Ishikawa (cell line): ENCODE results near the gene PGAP3.
A peak's percentile ranks its signal among the peaks of the same experiment; 100 is the strongest.

Source experiments
- CEBPB ChIP-seq: IDR thresholded peaks from 2 replicates; pipeline ENCODE4 v1.6.1; 2012
- CREB1 ChIP-seq: IDR thresholded peaks from 2 replicates; pipeline ENCODE4 v1.6.1; 2012; ENCODE audit warnings: low read depth
- EGR1 ChIP-seq: IDR thresholded peaks from 2 replicates; pipeline ENCODE4 v1.6.1; 2012
- EP300 ChIP-seq: IDR thresholded peaks from 2 replicates; pipeline ENCODE4 v1.6.1; 2012; ENCODE audit warnings: borderline replicate concordance
- FOXM1 ChIP-seq: IDR thresholded peaks from 2 replicates; pipeline ENCODE4 v1.6.1; 2012; ENCODE audit warnings: low read depth, borderline replicate concordance
- MAX ChIP-seq: IDR thresholded peaks from 2 replicates; pipeline ENCODE4 v1.6.1; 2012
- NFIC ChIP-seq: IDR thresholded peaks from 2 replicates; pipeline ENCODE4 v1.6.1; 2012
- RAD21 ChIP-seq: IDR thresholded peaks from 2 replicates; pipeline ENCODE4 v1.6.1; 2012; ENCODE audit warnings: low read depth
- REST ChIP-seq: IDR thresholded peaks from 2 replicates; pipeline ENCODE4 v1.6.1; 2012; ENCODE audit warnings: low read depth, mild to moderate bottlenecking
- TAF1 ChIP-seq: IDR thresholded peaks from 2 replicates; pipeline ENCODE4 v1.6.1; 2012; ENCODE audit warnings: low read depth, mild to moderate bottlenecking
- TCF12 ChIP-seq: IDR thresholded peaks from 2 replicates; pipeline ENCODE4 v1.6.1; 2012; ENCODE audit warnings: low read depth
- TEAD4 ChIP-seq: IDR thresholded peaks from 2 replicates; pipeline ENCODE4 v1.6.1; 2012
- USF1 ChIP-seq: IDR thresholded peaks from 2 replicates; pipeline ENCODE4 v1.6.1; 2012
- YY1 ChIP-seq: IDR thresholded peaks from 2 replicates; pipeline ENCODE4 v1.6.1; 2012; ENCODE audit warnings: low read depth
- ZBTB7A ChIP-seq: IDR thresholded peaks from 2 replicates; pipeline ENCODE4 v1.6.1; 2012; ENCODE audit warnings: low read depth

PGAP3 gene

GRCh38 chr17:39677072-39677471, 10.8 kb downstream of the PGAP3 start:
- TF ChIP-seq EP300: no peak

GRCh38 chr17:39676198-39676819, 11.5 kb downstream of the PGAP3 start:
- TF ChIP-seq CREB1 (no peak), EGR1 (no peak), NFIC (peak; percentile 86), MAX (peak; percentile 55)

GRCh38 chr17:39675390-39676082, 12.3 kb downstream of the PGAP3 start:
- no peak for TF ChIP-seq CREB1

- TF ChIP-seq EGR1 (peak; percentile 61), YY1 (0 out of 2 replicates have a peak, but pooled peaks have one; percentile 4), REST (no peak), CEBPB (peak; percentile 7; the same call in 1 of the 2 replicates), USF1 (no peak), RAD21 (no peak), TAF1 (no peak), FOXM1 (no peak), CREB1 (no peak), TEAD4 (0 out of 2 replicates have a peak, but pooled peaks have one; percentile 30), MAX (peak; percentile 68; the same call in 1 of the 2 replicates), ZBTB7A (peak; percentile 94), TCF12 (peak; percentile 82), EP300 (peak; percentile 75), NFIC (peak; percentile 73)
These were observed 13.0 kb downstream of the PGAP3 start for GRCh38 chr17:39674702-39675389.

GRCh38 chr17:39674179-39674578, 13.7 kb downstream of the PGAP3 start:
- no peak for TF ChIP-seq CREB1
- no peak for TF ChIP-seq TEAD4
- no peak for TF ChIP-seq ZBTB7A
- no peak for TF ChIP-seq TAF1
- TF ChIP-seq USF1: no peak
- no peak for TF ChIP-seq MAX
- TF ChIP-seq TCF12: no peak
- no peak for TF ChIP-seq FOXM1
- no peak for TF ChIP-seq EP300
- TF ChIP-seq REST: no peak
- no peak for TF ChIP-seq YY1
- TF ChIP-seq EGR1: no peak
- TF ChIP-seq CEBPB: no peak

- TF ChIP-seq CEBPB (no peak), YY1 (no peak), TCF12 (no peak), EP300 (no peak), USF1 (no peak), TAF1 (no peak)
These were observed 14.3 kb downstream of the PGAP3 start for GRCh38 chr17:39673335-39674081.
